Superior temporal gyrus (tissue), 1 donor: ENCODE data around the gene IL10RB.
"Not testable (repeated sequence)": the region's sequence is repeated elsewhere in the genome, so short reads cannot be mapped to it uniquely, and the experiment has no call there.

Source experiments
- DNase-seq: peaks from one replicate; pipeline ENCODE4 v3.0.0-alpha.2; 2016; ENCODE audit errors: extremely low spot score

The IL10RB gene

GRCh38 chr21:33240404-33240803, 25.8 kb upstream of the IL10RB start:
- no peak for DNase-seq

GRCh38 chr21:33241846-33242245, 24.3 kb upstream of the IL10RB start:
- no peak for DNase-seq

- DNase-seq, result not testable (repeated sequence)
These were observed 23.3 kb upstream of the IL10RB start for GRCh38 chr21:33242846-33243245.

GRCh38 chr21:33244082-33244778, 21.9 kb upstream of the IL10RB start:
- DNase-seq, result no peak

- no peak for DNase-seq
These were observed 21.4 kb upstream of the IL10RB start for GRCh38 chr21:33244779-33245105.

- DNase-seq, result no peak
These were observed 20.8 kb upstream of the IL10RB start for GRCh38 chr21:33245289-33245918.

GRCh38 chr21:33246506-33246905, 19.7 kb upstream of the IL10RB start:
- DNase-seq, result no peak

GRCh38 chr21:33246963-33247362, 19.2 kb upstream of the IL10RB start:
- DNase-seq, result no peak

- no peak for DNase-seq
These were observed 18.6 kb upstream of the IL10RB start for GRCh38 chr21:33247599-33247998.

GRCh38 chr21:33249331-33250002, 16.7 kb upstream of the IL10RB start:
- DNase-seq, result no peak

GRCh38 chr21:33251119-33251518, 15.0 kb upstream of the IL10RB start:
- no peak for DNase-seq

GRCh38 chr21:33253382-33253781, 12.8 kb upstream of the IL10RB start:
- not testable (repeated sequence) for DNase-seq

GRCh38 chr21:33254766-33255165, 11.4 kb upstream of the IL10RB start:
- no peak for DNase-seq

- no peak for DNase-seq
These were observed 10.8 kb upstream of the IL10RB start for GRCh38 chr21:33255404-33255803.

GRCh38 chr21:33256019-33256418, 10.1 kb upstream of the IL10RB start:
- DNase-seq, result no peak

GRCh38 chr21:33257094-33257803, 8.9 kb upstream of the IL10RB start:
- no peak for DNase-seq

GRCh38 chr21:33258475-33258874, 7.7 kb upstream of the IL10RB start:
- no peak for DNase-seq

GRCh38 chr21:33259428-33259827, 6.7 kb upstream of the IL10RB start:
- no peak for DNase-seq

- peak; percentile 14 for DNase-seq
These were observed 6.2 kb upstream of the IL10RB start for GRCh38 chr21:33259995-33260394.

GRCh38 chr21:33261635-33262034, 4.5 kb upstream of the IL10RB start:
- no peak for DNase-seq

GRCh38 chr21:33262921-33263320, 3.2 kb upstream of the IL10RB start:
- no peak for DNase-seq

GRCh38 chr21:33264561-33264960, 1.6 kb upstream of the IL10RB start:
- DNase-seq, result no peak

- peak; percentile 27 for DNase-seq
These were observed 510 bp upstream of the IL10RB start for GRCh38 chr21:33265664-33266049.
